Colon (tissue), 2 donors: ENCODE data around the gene PAXX.

Source experiments
- FAIRE-seq: peaks from 2 replicates; lab custom pipeline; 2012; peaks lifted over from hg19 to GRCh38; lab: Jason Lieb, UNC
- donor health status: control.
- donor health status: control.

Gene PAXX

GRCh38 chr9:137018761-137019559, 26.7 kb downstream of the PAXX start:
- no peak for FAIRE-seq

GRCh38 chr9:137019891-137020683, 27.9 kb downstream of the PAXX start:
- FAIRE-seq: no peak

GRCh38 chr9:137020771-137021567, 28.7 kb downstream of the PAXX start:
- FAIRE-seq: no peak

GRCh38 chr9:137021568-137021978, 29.4 kb downstream of the PAXX start:
- no peak for FAIRE-seq

GRCh38 chr9:137021979-137022661, 29.9 kb downstream of the PAXX start:
- no peak for FAIRE-seq

- no peak for FAIRE-seq
Observed at GRCh38 chr9:137022662-137023008, 30.4 kb downstream of the PAXX start.

- no peak for FAIRE-seq
Observed at GRCh38 chr9:137023157-137023556, 30.9 kb downstream of the PAXX start.

GRCh38 chr9:137023583-137023991, 31.4 kb downstream of the PAXX start:
- FAIRE-seq: no peak

- FAIRE-seq: no peak
Observed at GRCh38 chr9:137025517-137025966, 33.3 kb downstream of the PAXX start.

- no peak for FAIRE-seq
Observed at GRCh38 chr9:137026384-137026783, 34.2 kb downstream of the PAXX start.

GRCh38 chr9:137026828-137027227, 34.6 kb downstream of the PAXX start:
- FAIRE-seq: no peak

GRCh38 chr9:137027369-137028262, 35.4 kb downstream of the PAXX start, which contains the start of gene ABCA2:
ABCA2 (minus strand) TSS chr9:137028237; CDS start chr9:137028140, 97 bp downstream.
- FAIRE-seq: no peak

- no peak for FAIRE-seq
Observed at GRCh38 chr9:137028263-137029057, 36.2 kb downstream of the PAXX start.

- FAIRE-seq: no peak
Observed at GRCh38 chr9:137029058-137029936, 37.1 kb downstream of the PAXX start.

GRCh38 chr9:137030006-137030405, 37.8 kb downstream of the PAXX start:
- FAIRE-seq: no peak

GRCh38 chr9:137030538-137031527, 38.6 kb downstream of the PAXX start:
- FAIRE-seq: no peak

- FAIRE-seq: no peak
Observed at GRCh38 chr9:137031904-137032640, 39.9 kb downstream of the PAXX start, which contains the start of gene FUT7. FUT7 (minus strand) TSS chr9:137032088; CDS start chr9:137031991, 97 bp downstream.
